AG09309 (cell line): ENCODE measurements around the gene DTX3.

Experiments
- DNase-seq: peaks from one replicate; pipeline ENCODE4 v3.0.0-alpha.2; 2010; ENCODE audit warnings: low read depth
- H3K4me3 ChIP-seq: 2 replicates; pipeline ENCODE4 v1.5.1; 2011; ENCODE audit warnings: mild to moderate bottlenecking, low read depth, low read length, moderate library complexity; ENCODE audit not compliant: control insufficient read depth
- TF ChIP-seq, protein P1 (sequence below): IDR thresholded peaks from 2 replicates; pipeline ENCODE4 v1.5.1; 2011; ENCODE audit warnings: mild to moderate bottlenecking, low read depth, low read length, inconsistent platforms; ENCODE audit not compliant: insufficient read depth, control insufficient read depth; ENCODE audit errors: missing control alignments

DTX3 gene

DNA sequence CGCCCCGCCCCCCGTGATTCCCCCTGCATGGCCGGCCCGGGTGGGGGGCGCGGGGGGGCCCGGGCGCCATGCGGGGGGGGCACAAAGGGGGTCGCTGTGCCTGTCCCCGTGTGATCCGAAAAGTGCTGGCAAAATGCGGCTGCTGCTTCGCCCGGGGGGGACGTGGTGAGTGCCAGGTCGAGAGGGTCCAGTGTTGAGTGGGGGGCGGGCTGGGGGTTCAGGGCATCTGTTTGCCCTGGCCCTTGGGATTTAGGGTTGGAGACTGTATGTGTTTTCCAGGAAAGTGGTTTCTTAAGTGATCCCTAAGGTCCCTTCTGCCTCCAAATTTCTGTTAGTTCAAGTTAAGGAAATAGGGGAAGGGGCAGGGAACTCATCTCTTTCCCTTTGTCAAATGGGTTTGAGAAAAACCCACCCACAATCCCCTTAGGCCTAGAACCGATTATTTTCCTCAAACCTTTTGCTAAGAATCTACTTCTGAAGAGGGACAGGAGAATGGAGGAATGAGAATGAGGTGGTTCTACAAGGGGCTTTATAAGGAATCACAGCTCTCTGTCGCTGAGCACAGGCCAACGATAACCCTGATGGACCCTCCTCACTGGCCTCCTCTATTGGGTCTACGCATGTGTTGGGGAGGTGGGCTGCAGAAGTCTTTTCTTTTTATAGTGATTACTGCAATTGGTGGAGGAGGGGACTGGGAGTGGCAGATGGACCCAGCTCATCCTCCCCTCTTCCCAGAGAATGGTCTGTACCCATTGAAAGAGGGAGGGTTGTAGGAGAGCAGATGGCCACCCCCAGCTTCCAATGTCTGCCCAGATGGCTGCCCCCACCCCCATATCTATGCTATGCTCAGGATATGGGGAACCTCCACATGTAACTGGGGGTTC is 7.4 kb downstream of the DTX3 start:
- peak overlapping the region; percentile 74 for H3K4me3 ChIP-seq
- TF ChIP-seq, protein P1, sequence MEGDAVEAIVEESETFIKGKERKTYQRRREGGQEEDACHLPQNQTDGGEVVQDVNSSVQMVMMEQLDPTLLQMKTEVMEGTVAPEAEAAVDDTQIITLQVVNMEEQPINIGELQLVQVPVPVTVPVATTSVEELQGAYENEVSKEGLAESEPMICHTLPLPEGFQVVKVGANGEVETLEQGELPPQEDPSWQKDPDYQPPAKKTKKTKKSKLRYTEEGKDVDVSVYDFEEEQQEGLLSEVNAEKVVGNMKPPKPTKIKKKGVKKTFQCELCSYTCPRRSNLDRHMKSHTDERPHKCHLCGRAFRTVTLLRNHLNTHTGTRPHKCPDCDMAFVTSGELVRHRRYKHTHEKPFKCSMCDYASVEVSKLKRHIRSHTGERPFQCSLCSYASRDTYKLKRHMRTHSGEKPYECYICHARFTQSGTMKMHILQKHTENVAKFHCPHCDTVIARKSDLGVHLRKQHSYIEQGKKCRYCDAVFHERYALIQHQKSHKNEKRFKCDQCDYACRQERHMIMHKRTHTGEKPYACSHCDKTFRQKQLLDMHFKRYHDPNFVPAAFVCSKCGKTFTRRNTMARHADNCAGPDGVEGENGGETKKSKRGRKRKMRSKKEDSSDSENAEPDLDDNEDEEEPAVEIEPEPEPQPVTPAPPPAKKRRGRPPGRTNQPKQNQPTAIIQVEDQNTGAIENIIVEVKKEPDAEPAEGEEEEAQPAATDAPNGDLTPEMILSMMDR: no peak
- DNase-seq: no peak

DNA sequence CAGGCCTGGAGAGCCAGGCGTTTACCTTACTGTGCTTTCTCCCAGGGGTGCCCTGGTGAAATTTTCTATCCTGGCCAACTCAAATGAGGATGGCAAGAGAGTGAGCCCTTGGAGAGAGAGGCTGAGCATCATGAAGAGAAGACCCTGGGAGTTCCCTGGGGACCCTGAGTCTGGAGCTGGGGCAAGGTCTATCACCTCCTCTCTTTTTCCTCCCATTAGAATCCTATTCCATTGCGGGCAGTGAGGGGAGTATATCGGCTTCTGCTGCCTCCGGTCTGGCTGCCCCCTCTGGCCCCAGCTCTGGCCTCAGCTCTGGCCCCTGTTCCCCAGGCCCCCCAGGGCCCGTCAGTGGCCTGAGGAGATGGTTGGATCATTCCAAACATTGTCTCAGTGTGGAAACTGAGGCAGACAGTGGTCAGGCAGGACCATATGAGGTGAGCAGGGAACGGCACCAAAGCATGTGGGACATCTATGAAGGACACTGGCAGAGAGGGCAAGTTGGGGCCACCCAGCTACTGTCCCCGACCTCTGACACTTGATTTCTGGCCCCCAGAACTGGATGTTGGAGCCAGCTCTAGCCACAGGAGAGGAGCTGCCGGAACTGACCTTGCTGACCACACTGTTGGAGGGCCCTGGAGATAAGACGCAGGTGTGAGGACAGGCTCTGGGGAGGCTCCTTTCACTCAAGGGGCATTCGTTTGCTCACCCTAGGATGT is 8.2 kb downstream of the DTX3 start:
- no peak for DNase-seq
- H3K4me3 ChIP-seq: no peak overlapping the region
- TF ChIP-seq, protein P1: no peak

DNA sequence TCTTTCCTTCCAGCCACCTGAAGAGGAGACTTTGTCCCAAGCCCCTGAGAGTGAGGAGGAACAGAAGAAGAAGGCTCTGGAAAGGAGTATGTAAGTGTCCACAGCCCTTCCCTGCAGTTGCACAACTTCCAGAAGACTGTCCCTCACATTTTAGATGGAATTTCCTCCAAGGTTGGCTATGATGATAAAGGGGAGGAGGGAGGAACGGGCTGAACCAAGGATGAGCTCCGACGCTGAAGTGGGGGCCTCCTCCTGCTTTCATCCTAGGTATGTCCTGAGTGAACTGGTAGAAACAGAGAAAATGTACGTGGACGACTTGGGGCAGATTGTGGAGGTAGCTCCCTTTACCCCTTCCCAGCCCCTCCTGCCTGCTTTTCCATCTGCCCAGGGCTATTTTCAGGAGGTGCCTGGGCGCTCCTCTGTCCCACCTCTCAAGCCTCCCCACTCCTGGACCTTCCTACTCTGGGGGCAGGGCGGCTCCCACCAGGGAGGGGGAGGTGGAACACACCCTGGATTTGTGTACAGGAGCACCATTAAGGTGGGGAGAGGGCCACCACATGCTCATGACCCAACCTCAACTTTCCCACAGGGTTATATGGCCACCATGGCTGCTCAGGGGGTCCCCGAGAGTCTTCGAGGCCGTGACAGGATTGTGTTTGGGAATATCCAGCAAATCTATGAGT is 8.9 kb downstream of the DTX3 start:
- TF ChIP-seq, protein P1: no peak
- DNase-seq: no peak
- H3K4me3 ChIP-seq: no peak overlapping the region

DNA sequence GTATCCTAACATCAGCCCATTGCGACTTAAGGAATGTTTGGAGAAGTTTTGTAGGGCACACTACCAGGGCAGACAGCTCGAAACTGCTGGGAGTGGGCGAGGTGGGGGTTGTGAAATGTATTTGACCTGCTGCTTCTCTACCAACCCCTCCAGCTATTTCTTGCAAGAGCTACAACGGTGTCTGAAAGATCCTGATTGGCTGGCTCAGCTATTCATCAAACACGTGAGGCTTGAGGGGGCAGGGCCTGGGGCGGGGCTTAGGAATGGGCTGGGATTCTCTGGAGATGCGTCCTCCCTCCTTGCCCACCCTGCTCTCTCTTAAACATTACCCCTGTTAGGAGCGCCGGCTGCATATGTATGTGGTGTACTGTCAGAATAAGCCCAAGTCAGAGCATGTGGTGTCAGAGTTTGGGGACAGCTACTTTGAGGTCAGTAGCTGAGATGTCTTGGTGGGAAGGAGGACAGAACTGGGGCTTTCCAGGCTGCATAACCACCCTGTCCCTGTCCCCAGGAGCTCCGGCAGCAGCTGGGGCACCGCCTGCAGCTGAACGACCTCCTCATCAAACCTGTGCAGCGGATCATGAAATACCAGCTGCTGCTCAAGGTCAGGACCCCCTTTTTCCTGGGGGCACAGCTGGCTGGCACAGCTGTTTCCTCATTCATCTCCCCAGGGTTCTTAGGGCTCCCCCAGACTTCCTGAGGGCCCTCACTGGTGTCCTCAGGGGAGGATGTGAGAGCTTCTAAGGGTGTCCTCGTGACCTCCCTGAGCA is 9.7 kb downstream of the DTX3 start:
- H3K4me3 ChIP-seq: no peak overlapping the region
- TF ChIP-seq, protein P1: no peak
- DNase-seq: no peak

DNA sequence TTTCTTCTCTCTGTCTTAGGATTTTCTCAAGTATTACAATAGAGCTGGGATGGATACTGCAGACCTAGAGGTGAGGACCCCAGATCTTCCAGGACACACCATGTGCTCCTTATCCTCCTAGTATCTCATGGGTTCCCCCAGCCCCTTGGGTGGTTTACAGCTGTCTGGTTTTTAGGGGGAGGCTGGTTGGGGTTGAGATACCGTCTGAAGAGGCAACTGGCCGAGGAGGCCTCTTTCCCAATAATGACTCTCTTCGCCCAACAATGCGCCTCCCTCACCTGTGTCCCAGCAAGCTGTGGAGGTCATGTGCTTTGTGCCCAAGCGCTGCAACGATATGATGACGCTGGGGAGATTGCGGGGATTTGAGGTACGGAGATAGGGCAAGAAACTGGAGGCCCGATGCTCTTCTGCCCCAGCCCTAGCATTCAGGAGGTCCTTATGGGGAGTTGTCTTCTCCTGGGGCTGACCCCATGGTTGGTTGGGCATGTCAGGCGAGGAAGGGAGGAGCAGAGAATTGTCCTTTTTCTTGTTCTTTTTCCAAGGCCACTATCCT is 10.4 kb downstream of the DTX3 start:
- DNase-seq: no peak
- TF ChIP-seq, protein P1: no peak
- H3K4me3 ChIP-seq: no peak overlapping the region

DNA sequence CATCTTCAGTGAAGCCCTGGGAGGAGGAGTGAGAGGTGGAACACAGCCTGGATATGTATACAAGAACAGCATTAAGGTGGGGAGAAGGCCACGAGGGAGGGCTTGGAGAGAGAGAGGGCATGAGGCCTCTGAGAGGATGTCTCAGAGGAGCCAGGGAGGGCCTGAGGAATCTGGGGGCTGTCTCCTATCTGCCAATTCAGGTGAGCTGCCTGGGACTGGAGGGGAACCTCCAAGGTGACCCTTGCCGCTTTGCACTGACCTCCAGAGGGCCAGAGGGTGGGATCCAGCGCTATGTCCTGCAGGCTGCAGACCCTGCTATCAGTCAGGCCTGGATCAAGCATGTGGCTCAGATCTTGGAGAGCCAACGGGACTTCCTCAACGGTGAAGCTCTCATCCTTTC is 11.0 kb downstream of the DTX3 start:
- TF ChIP-seq, protein P1: no peak
- DNase-seq: no peak
- no peak overlapping the region for H3K4me3 ChIP-seq
